GM23248 (cell line): ENCODE measurements around the gene REXO5.

Source experiments
- EZH2 ChIP-seq: fragments of 200-600 bp; sonication (generic); IDR thresholded peaks from 2 replicates; pipeline ENCODE4 v1.6.1; 2018; ENCODE audit warnings: antibody characterized with exemption, mild to moderate bottlenecking; ENCODE audit not compliant: insufficient read depth, poor library complexity, severe bottlenecking
- EZH2phosphoT487 ChIP-seq: fragments of 200-600 bp; sonication (generic); IDR thresholded peaks from 2 replicates; pipeline ENCODE4 v1.6.1; 2018; ENCODE audit warnings: antibody characterized with exemption, moderate library complexity, mild to moderate bottlenecking, low read depth; ENCODE audit not compliant: insufficient read depth

DNA sequence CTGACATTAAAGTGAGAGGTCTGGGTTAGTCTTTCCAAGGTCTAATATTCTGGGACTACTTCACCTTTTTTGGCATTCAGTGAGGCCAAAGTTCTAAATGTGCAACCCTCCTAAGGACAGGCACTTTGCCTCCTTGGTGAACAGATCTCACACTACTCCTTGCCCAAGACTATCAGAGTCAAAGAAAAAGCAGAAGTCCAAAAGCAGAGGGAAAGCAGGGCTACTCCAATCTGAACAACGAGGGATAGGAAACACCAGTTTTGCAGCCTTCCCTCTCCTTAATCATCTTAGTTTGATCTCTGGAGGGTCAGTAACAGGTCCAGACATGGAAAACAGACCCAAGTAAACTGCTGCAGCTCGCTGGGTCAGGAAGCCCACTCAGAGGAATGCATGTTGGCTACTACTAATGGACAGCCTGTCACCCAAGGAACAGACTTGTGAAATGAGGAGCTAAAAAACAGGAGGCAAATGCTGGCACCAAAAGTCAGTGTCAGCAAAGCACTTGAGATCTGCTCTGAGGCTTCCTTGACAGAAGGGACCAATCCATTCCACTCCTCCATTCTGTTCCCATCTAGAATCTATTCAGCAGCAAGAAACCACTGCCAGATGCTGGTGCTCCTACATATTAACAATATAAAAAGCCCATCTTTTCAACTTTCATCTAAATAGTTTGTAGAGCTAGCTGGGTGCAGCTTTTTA lies 63.9 kb downstream of the REXO5 start:
- TF ChIP-seq EZH2, result no peak
- TF ChIP-seq EZH2phosphoT487, result no peak
